CD4-positive, alpha-beta T cell treated with Interleukin-15 for 1 hour (primary cell): ENCODE results near the gene MAB21L1.

ENCODE experiments used
- DNase-seq: peaks from one replicate; pipeline ENCODE4 v3.0.0-alpha.2; 2020

Gene MAB21L1

GRCh38 chr13:35475960-35476943 is at the start of gene MAB21L1:
TSS of gene MAB21L1 (minus strand) at chr13:35476689. CDS start at chr13:35476138, 551 bp downstream.
- no peak for DNase-seq

GRCh38 chr13:35524171-35524570 is 47.7 kb upstream of the MAB21L1 start:
- no peak for DNase-seq

- no peak for DNase-seq
These were observed 42.0 kb upstream of the MAB21L1 start for GRCh38 chr13:35518337-35518946.

GRCh38 chr13:35514801-35515502 is 38.5 kb upstream of the MAB21L1 start:
- DNase-seq, result no peak

GRCh38 chr13:35514061-35514477 is 37.6 kb upstream of the MAB21L1 start:
- no peak for DNase-seq

- no peak for DNase-seq
These were observed 35.9 kb upstream of the MAB21L1 start for GRCh38 chr13:35512271-35512920.

GRCh38 chr13:35502456-35502855 is 26.0 kb upstream of the MAB21L1 start:
- DNase-seq, result no peak

- no peak for DNase-seq
These were observed 25.3 kb upstream of the MAB21L1 start for GRCh38 chr13:35501661-35502235.

- no peak for DNase-seq
These were observed 23.7 kb upstream of the MAB21L1 start for GRCh38 chr13:35500144-35500543.

- DNase-seq, result no peak
These were observed 23.2 kb upstream of the MAB21L1 start for GRCh38 chr13:35499676-35500075.

- DNase-seq, result no peak
These were observed 22.7 kb upstream of the MAB21L1 start for GRCh38 chr13:35499196-35499662.

- no peak for DNase-seq
These were observed 21.7 kb upstream of the MAB21L1 start for GRCh38 chr13:35498231-35498630.

- DNase-seq, result no peak
These were observed 20.4 kb upstream of the MAB21L1 start for GRCh38 chr13:35496761-35497386.

- DNase-seq, result no peak
These were observed 19.5 kb upstream of the MAB21L1 start for GRCh38 chr13:35496006-35496405.

- DNase-seq, result no peak
These were observed 12.6 kb upstream of the MAB21L1 start for GRCh38 chr13:35489050-35489449.

- no peak for DNase-seq
These were observed 8.9 kb upstream of the MAB21L1 start for GRCh38 chr13:35485424-35485823.

GRCh38 chr13:35484384-35484783 is 7.9 kb upstream of the MAB21L1 start:
- no peak for DNase-seq

- DNase-seq, result no peak
These were observed 7.3 kb upstream of the MAB21L1 start for GRCh38 chr13:35483761-35484160.

GRCh38 chr13:35482527-35482926 is 6.0 kb upstream of the MAB21L1 start:
- DNase-seq, result no peak

- no peak for DNase-seq
These were observed 5.3 kb upstream of the MAB21L1 start for GRCh38 chr13:35481777-35482176.

GRCh38 chr13:35480346-35480745 is 3.9 kb upstream of the MAB21L1 start:
- DNase-seq, result no peak

GRCh38 chr13:35479706-35480105 is 3.2 kb upstream of the MAB21L1 start:
- no peak for DNase-seq
